Adipocyte (in vitro differentiated cells): ENCODE data around the gene NDUFS4.

Experiments used
- DNase-seq: peaks from one replicate; pipeline ENCODE4 v3.0.0-alpha.2; 2015; ENCODE audit warnings: low read depth
- H3K27me3 ChIP-seq: replicated peaks from 2 replicates; pipeline ENCODE4 v1.7.0; 2013; ENCODE audit warnings: mild to moderate bottlenecking, low read length, moderate library complexity; ENCODE audit not compliant: control insufficient read depth, insufficient read depth
- H3K36me3 ChIP-seq: 2 replicates; pipeline ENCODE4 v1.7.0; 2013; ENCODE audit warnings: low read length, mild to moderate bottlenecking, moderate library complexity; ENCODE audit not compliant: control insufficient read depth, insufficient read depth, severe bottlenecking
- H3K4me1 ChIP-seq: 2 replicates; pipeline ENCODE4 v1.7.0; 2013; ENCODE audit warnings: mild to moderate bottlenecking, low read length, moderate library complexity; ENCODE audit not compliant: control insufficient read depth, insufficient read depth
- H3K4me3 ChIP-seq: 2 replicates; pipeline ENCODE4 v1.7.0; 2013; ENCODE audit warnings: mild to moderate bottlenecking, low read length, moderate library complexity
- H3K9ac ChIP-seq: 2 replicates; pipeline ENCODE4 v1.7.0; 2013; ENCODE audit warnings: mild to moderate bottlenecking, low read length, moderate library complexity
- H3K9me3 ChIP-seq: 2 replicates; pipeline ENCODE4 v1.7.0; 2013; ENCODE audit warnings: mild to moderate bottlenecking, low read length, moderate library complexity; ENCODE audit not compliant: control insufficient read depth

Gene NDUFS4

DNA sequence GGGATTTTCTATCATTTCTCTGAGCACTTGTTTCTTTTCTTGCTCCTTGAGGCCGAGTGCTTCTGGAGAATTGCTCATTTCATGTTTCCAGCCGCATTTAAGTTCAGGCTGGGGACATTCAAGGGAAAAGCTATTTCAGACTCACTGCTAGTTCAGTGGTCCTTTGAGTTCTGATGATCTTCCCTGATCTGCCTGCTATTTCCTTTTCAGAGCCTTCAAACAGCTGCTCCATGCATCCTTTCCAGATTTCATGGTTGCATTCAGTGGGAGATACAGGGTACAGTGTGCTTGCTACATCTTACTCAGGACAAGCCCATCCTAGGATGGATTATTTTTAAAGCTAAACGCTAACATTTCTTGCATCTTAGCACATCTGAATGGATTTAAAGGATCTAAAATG is 14.7 kb downstream of the NDUFS4 start:
- H3K27me3 ChIP-seq: no peaks in the 10 kb centered on the region
- H3K9ac ChIP-seq: no peak overlapping the region
- no peak for DNase-seq
- no peak overlapping the region for H3K4me3 ChIP-seq
- no peaks in the 10 kb centered on the region for H3K9me3 ChIP-seq
- H3K36me3 ChIP-seq: no peaks in the 10 kb centered on the region
- H3K4me1 ChIP-seq: peaks cover 3% of the 10 kb centered on the region

DNA sequence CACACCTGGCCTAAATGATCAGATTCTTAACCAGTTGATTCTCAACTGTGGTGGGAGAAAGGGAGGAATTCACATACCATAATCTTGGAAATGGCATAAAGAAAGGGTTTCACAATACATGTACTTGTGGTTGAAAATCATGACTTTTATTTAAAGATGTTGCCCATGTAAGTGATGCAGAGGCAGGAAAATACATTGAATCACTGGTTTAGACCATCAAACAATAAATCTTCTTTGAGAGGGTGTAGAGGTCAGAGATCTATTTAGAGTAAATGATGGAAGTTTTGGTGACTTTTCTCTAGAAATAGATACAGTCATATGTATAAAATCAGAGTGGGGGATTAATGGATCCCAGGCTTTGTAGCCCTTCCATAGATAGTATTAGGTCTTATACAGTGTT is 15.4 kb downstream of the NDUFS4 start:
- no peak overlapping the region for H3K9ac ChIP-seq
- H3K4me1 ChIP-seq: peaks cover 3% of the 10 kb centered on the region
- no peaks in the 10 kb centered on the region for H3K36me3 ChIP-seq
- DNase-seq: no peak
- no peaks in the 10 kb centered on the region for H3K9me3 ChIP-seq
- H3K4me3 ChIP-seq: no peak overlapping the region
- no peaks in the 10 kb centered on the region for H3K27me3 ChIP-seq

DNA sequence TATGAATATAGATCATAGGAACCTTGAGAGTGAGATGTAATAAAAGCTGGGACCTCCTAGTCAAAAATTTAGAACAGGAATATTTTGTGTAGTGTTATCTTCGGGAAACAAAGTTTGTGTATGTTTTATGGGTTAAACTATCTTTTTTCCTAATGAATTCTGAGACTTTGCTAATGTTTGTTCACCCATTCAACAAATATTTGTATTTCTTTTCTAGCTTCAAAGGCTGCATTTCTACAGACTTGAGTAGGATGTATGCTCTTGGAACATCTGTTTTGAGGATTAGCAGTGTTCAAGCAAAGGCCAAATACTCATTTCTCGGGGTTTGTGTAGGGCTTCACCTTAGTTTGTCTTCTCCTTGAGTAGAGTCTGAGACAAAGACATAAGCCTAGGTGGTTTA is 16.2 kb downstream of the NDUFS4 start:
- no peaks in the 10 kb centered on the region for H3K27me3 ChIP-seq
- DNase-seq: no peak
- no peaks in the 10 kb centered on the region for H3K9me3 ChIP-seq
- H3K9ac ChIP-seq: no peak overlapping the region
- peaks cover 3% of the 10 kb centered on the region for H3K4me1 ChIP-seq
- no peaks in the 10 kb centered on the region for H3K36me3 ChIP-seq
- no peak overlapping the region for H3K4me3 ChIP-seq

DNA sequence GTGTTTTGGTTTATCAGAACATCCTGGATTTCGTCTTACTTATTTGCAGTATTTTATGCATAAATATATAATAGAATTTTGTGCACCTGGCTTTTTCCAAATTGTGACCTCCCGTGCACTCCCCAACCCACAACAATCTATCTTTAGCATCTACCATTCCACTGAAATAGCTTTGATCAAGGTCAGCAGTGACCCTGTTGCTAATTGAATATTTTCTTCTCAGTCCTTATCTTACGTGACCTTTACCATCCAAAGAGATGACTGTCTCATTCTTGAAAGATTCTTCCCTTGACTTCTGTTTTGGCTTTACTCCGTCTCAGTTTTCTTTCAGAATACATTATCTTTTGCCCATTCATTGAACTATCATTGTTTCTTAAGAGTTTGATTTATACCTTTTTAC is 18.4 kb downstream of the NDUFS4 start:
- DNase-seq: no peak
- H3K4me1 ChIP-seq: no peaks in the 10 kb centered on the region

DNA sequence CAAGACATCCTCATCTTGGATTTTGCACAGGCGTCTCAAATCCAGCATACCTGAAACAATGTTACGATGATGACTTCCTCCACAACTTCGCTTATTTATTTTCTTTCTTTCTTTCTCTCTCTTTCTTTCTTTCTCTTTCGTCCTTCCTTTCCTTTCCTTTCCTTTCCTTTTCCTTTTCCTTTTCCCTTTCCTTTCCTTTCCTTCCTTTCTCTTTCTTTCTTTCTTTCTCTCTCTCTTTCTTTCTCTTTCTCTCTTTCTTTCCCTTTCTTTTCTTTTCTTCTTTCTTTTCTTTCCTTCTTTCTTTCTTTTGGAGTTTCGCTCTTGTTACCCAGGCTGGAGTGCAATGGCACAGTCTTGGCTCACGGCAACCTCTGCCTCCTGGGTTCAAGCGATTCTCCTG is 20.1 kb downstream of the NDUFS4 start:
- H3K4me1 ChIP-seq: no peaks in the 10 kb centered on the region
- H3K9me3 ChIP-seq: no peaks in the 10 kb centered on the region
- no peak overlapping the region for H3K4me3 ChIP-seq
- H3K9ac ChIP-seq: no peak overlapping the region
- H3K36me3 ChIP-seq: no peaks in the 10 kb centered on the region
- H3K27me3 ChIP-seq: no peaks in the 10 kb centered on the region
- DNase-seq: no peak

More for the DNA sequence above, 18.4 kb downstream of the NDUFS4 start:
- no peaks in the 10 kb centered on the region for H3K27me3 ChIP-seq
- no peak overlapping the region for H3K9ac ChIP-seq
- H3K4me3 ChIP-seq: no peak overlapping the region
- no peaks in the 10 kb centered on the region for H3K9me3 ChIP-seq
- no peaks in the 10 kb centered on the region for H3K36me3 ChIP-seq

DNA sequence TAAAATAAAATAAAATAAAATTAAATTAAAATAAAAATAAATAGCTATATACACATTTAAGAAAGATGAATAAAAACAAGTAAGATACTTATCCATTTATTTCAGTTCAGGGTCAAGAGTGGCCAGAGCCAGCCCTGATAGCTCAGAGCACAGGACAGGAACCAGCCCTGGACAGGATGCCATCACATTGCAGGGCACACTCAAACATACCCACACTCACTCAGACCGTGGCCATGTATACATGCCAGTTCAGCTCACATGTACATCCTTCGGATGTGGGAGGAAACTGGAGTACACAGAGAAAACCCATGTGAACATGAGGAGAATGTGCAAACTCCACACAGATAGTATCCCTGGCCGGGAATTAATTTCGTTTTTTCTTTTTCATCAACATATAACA is 21.8 kb downstream of the NDUFS4 start:
- Histone ChIP-seq H3K9me3 (no peaks in the 10 kb centered on the region), H3K9ac (no peak overlapping the region), H3K4me1 (no peaks in the 10 kb centered on the region), H3K4me3 (no peak overlapping the region), H3K36me3 (no peaks in the 10 kb centered on the region), H3K27me3 (no peaks in the 10 kb centered on the region)
- DNase-seq: no peak

DNA sequence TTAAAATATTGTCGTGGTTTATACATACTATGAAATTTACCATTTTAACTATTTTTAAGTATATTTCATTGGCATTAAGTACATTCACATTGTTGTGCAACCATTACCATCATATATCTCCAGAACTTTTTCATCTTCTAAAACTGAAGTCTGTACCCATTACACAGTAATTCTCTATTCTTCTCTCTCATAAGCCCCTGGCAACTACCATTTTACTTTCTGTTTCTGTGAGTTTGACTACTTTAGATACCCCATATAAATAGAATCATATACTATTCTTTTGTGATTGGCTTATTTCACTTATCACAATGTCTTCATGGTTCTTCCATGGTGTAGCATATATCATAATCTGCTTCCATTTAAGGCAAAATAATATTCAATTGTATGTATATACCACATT is 30.3 kb downstream of the NDUFS4 start:
- no peaks in the 10 kb centered on the region for H3K9me3 ChIP-seq
- peaks cover 5% of the 10 kb centered on the region for H3K4me1 ChIP-seq
- no peak overlapping the region for H3K9ac ChIP-seq
- H3K36me3 ChIP-seq: no peaks in the 10 kb centered on the region
- H3K27me3 ChIP-seq: no peaks in the 10 kb centered on the region
- DNase-seq: no peak
- no peak overlapping the region for H3K4me3 ChIP-seq

DNA sequence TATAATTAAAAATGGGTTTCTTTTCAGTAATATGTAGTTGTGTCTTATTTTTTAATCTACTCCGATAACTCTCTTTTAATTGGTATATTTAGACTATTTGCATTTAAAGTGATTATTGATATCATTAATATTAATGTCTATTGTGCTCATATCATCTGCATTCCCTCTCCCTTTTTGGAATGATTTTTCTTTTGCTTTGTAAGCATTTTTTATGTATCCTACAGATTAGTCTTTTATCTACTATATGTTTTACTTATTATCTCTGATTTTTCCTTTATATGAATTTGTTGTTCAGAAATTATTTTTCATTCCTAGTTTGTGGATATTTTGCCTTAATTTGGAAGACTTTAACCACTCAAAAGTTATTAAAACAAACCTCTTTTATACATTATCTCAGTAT is 34.0 kb downstream of the NDUFS4 start:
- Histone ChIP-seq H3K9ac (no peak overlapping the region), H3K4me1 (no peaks in the 10 kb centered on the region), H3K36me3 (no peaks in the 10 kb centered on the region), H3K4me3 (no peak overlapping the region), H3K9me3 (no peaks in the 10 kb centered on the region), H3K27me3 (no peaks in the 10 kb centered on the region)
- no peak for DNase-seq

DNA sequence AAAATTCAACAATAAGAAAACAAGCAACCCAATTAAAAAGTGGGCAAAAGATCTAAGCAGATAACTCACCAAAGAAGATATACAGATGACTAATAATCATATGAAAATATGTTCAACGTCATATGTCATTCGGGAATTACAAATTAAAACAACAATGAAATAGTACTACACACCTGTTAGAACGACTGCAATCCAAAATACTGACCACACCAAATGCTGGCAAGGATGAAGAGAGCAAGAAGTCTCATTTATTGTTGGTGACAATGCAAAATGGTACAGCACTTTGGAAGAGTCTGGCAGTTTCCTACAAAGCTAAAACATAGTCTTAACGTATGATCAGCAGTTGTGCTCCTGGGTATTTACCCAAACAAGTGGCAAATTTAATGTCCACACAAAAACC is 37.5 kb downstream of the NDUFS4 start:
- Histone ChIP-seq H3K9ac (no peak overlapping the region), H3K9me3 (no peaks in the 10 kb centered on the region), H3K4me3 (no peak overlapping the region), H3K27me3 (no peaks in the 10 kb centered on the region), H3K4me1 (peaks cover 3% of the 10 kb centered on the region), H3K36me3 (no peaks in the 10 kb centered on the region)
- no peak for DNase-seq

DNA sequence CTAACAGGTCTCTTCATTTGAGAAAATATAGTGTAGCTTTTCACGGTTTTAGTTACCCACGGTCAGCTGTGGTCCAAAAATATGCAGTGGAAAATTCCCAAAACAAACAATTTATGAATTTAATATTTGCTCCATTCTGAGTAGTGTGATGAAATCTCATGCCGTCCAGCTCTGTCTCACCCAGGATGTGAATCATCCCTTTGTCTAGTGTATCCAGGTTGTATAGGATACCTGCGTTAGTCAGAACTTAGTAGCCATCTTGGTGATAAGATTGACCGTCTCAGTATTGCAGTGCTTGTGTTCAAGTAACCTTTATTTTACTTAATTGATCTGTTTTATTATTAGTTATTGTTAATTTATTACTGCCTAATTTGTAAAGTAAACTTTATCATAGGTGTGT is 41.1 kb downstream of the NDUFS4 start:
- no peak for DNase-seq
- H3K4me1 ChIP-seq: peaks cover 16% of the 10 kb centered on the region
- no peak overlapping the region for H3K9ac ChIP-seq
- no peaks in the 10 kb centered on the region for H3K9me3 ChIP-seq
- peaks cover 17% of the 10 kb centered on the region for H3K36me3 ChIP-seq
- H3K27me3 ChIP-seq: no peaks in the 10 kb centered on the region
- H3K4me3 ChIP-seq: no peak overlapping the region

DNA sequence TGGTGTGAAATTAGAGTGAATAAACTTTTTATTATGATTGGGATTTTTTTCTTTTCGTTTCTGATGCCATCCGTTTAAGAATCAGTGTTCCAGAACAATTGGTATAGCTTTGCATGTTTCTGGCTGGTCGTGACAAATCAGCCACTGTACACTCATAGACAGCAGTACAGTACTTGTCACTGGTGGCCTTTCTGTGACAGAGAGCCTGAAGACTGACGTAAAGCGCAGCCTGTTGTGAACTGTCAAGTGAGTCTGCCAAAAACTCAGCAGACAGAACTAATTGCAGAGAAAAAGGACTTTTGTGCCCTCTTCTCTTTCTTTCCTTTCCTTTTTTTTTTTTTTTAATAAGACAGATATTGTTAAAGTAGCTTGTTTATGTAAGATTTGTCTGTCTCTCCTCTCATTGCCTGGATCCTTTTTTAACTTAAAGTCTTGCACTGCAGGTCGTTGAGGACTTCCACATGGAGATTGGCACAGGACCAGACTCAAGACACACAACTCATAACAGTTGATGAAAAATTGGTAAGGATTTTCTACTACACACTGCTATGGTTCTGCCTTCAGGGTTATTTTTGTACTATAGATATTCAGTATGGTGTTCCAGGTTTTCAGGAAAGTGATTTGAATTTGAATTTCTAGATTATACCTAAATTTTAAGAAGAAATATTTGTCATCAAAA is 42.7 kb downstream of the NDUFS4 start:
- no peak overlapping the region for H3K9ac ChIP-seq
- H3K36me3 ChIP-seq: peaks cover 24% of the 10 kb centered on the region
- peak; percentile 12 for DNase-seq
- peaks cover 24% of the 10 kb centered on the region for H3K4me1 ChIP-seq
- H3K4me3 ChIP-seq: no peak overlapping the region
- no peaks in the 10 kb centered on the region for H3K27me3 ChIP-seq
- H3K9me3 ChIP-seq: no peaks in the 10 kb centered on the region

DNA sequence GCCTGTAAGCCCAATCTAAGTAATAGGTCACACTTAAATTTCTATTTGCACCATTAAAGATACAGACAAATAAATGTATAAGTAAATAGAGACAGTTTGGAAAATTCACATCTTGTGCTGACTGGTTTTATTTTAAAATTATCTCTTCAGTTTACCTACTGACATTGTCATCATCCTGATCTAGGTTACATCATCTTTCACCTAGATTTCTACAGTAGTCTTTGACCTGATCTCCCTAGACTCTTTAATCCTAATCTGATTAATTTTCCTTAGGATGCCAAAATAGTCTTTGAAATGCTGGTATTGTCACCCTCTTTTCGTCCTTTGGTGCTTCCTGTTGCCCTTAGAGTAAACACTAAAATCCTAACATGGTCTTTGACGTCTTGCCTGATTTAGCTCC is 43.9 kb downstream of the NDUFS4 start:
- Histone ChIP-seq H3K4me1 (peaks cover 31% of the 10 kb centered on the region), H3K36me3 (peaks cover 24% of the 10 kb centered on the region), H3K27me3 (no peaks in the 10 kb centered on the region), H3K4me3 (no peak overlapping the region), H3K9me3 (no peaks in the 10 kb centered on the region), H3K9ac (no peak overlapping the region)
- DNase-seq: no peak
